Gastroesophageal sphincter (tissue), 3 donors: ENCODE results near the gene PIAS1.

Experiments
- CTCF ChIP-seq, 4 experiments: fragments of 200-600 bp in 2 of 4; fragments of 450-650 bp in 2 of 4; sonication (generic) in 1 of 4; IDR thresholded peaks; one replicate each; pipeline ENCODE4 v1.5.1; 2017 to 2019; ENCODE audit warnings: antibody characterized with exemption in 4 of 4, mild to moderate bottlenecking in 2 of 4, moderate library complexity in 2 of 4
- POLR2A ChIP-seq, 2 donors: fragments of 450-650 bp; IDR thresholded peaks; one replicate each; pipeline ENCODE4 v1.6.1; 2017; ENCODE audit warnings: antibody characterized with exemption in 2 of 2, mild to moderate bottlenecking in 2 of 2, moderate library complexity in 1 of 2
- POLR2AphosphoS5 ChIP-seq: sonication (generic); formaldehyde crosslinking; IDR thresholded peaks from one replicate; pipeline ENCODE4 v1.6.1; 2017; ENCODE audit warnings: antibody characterized with exemption

- TF ChIP-seq CTCF (IDR thresholded peaks at IDR 0.05) (no peak), POLR2AphosphoS5 (no peak), POLR2A (IDR thresholded peaks at IDR 0.05) (no peak)
Measured at GRCh38 chr15:68012911-68013310, 41.2 kb upstream of the PIAS1 start.
